Dermis blood vessel endothelial cell (primary cell): ENCODE measurements around the gene ITGB6. TPM values are rescaled to one million over a fixed set of nuclear protein-coding genes. Genes with fewer than 3 reads are reported as not detected.

ENCODE experiments used
- DNase-seq: peaks from one replicate; pipeline ENCODE4 v3.0.0; 2010
- total RNA-seq: library from RNA; depleted of rRNA; stranded (reverse); fragments of >200 nt; gene quantifications from 2 replicates; pipeline ENCODE4 v1.2.3, GENCODE V29; 2014

The ITGB6 gene, protein sequence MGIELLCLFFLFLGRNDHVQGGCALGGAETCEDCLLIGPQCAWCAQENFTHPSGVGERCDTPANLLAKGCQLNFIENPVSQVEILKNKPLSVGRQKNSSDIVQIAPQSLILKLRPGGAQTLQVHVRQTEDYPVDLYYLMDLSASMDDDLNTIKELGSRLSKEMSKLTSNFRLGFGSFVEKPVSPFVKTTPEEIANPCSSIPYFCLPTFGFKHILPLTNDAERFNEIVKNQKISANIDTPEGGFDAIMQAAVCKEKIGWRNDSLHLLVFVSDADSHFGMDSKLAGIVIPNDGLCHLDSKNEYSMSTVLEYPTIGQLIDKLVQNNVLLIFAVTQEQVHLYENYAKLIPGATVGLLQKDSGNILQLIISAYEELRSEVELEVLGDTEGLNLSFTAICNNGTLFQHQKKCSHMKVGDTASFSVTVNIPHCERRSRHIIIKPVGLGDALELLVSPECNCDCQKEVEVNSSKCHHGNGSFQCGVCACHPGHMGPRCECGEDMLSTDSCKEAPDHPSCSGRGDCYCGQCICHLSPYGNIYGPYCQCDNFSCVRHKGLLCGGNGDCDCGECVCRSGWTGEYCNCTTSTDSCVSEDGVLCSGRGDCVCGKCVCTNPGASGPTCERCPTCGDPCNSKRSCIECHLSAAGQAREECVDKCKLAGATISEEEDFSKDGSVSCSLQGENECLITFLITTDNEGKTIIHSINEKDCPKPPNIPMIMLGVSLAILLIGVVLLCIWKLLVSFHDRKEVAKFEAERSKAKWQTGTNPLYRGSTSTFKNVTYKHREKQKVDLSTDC
- total RNA-seq: 0.85 and 1.3 TPM in 2 replicates

DNA sequence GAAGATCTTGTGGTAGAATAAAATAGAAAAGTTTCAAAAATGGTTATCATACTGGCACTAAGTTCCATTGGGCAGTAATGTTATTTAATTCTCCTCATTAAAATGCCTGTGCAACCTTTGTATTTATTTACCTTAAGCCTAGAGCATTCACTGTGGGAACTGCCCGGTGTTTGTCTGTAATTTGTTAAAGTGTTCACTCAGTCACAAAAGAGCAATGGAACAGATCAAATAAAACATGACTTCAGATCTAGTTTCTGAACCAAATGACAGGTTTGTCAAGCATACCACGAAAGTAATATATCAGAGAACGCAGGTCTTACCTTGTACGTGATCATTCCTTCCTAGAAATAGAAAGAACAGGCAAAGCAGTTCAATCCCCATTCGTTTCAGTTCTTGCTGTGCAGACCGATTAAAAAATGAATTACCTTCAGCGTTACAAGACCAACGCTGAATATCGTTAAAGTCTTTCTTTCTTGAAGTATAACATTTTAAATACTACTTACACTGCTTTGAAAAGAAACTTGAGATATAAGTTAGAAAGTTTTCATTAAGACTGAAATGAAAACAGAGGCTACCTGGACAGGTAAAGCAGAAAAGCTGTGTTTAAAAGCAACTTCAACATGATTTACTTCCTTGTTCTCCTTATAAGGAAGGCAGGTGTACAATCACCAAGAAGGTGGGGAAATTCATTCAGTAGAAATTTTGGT, at the start of gene ITGB6:
TSS of gene ITGB6 (minus strand) at position 590 of the 707 bp plus-strand sequence. CDS start at position 381, 209 bp downstream.
- DNase-seq: no peak

DNA sequence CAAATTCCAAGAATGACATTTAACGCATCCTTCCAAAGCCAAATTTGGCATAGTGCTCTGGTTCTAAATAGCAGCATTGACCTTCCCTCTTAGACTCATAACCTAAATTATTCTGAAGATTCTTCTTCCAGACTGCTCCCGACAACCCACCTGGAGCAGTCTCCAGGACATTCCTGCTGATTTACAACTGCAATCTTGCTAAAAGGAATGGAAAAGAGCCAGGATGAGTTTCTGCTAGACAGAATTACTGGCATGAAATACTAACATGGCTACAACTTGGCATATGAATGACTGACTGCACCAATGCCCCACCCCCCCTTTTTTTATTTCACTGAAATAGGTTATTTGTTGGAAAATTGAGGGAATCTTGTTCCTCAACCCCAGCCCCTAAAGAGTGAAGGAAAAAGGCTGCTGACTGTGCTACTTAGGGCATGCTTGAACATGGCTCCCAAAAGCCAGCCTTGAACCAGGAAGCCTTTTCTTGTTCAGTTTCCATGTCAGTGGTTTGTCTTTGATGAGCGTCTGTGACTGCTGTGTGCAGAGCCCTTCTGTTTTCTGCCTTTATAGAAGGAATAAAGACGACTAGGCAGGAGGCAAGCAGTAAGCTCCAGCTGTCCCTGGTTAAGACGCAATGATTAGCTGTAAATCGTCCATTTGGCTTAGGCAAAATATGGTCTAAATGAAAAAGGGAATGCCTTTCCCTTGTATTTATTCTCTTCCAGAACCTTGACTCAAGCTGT, 47.4 kb upstream of the ITGB6 start:
- DNase-seq: no peak

DNA sequence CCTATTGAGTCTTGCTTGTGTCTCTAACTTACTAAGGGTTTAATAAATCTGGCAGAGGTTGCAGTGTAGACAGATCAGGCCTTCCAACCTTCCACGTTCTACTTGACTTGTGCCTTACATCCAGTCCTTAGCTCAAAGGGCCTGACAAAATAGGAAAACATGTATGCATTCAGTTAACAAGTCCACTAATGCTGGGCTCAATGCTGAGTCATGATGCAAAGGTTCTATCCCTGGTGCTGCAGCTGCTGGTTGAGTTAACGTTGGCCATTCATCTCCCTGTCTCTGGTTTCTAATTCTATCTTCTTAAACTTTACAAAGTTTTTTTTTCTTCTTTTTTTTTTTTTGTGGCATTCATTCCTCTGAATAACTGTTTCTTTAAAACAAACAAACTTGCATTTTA, 46.3 kb upstream of the ITGB6 start:
- no peak for DNase-seq

DNA sequence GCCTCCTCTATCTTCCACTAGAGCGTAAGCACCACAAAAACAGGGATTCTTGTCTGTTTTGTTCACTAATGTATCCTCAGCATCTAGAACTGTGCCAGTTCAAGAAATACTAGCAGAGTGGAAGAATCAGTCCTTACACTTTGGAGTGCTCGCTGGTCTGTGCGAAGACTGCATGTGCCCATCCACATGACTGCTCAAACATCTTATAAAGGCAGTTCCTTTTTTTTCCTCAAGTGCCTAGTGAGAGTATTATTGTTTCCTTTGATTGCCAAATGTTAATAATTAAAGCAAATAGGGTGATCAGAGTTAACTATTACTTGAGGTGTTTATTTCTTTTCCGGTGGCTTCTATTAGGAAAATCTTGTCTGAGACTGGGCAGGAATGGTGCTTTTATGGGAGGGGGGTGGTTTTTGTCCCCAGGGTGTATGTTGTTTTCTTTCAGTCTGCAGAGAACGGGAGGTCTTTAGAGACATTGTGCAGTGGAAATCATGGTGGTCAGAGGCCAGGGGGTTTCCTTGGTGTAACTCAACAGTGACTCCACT, 45.6 kb upstream of the ITGB6 start:
- no peak for DNase-seq

DNA sequence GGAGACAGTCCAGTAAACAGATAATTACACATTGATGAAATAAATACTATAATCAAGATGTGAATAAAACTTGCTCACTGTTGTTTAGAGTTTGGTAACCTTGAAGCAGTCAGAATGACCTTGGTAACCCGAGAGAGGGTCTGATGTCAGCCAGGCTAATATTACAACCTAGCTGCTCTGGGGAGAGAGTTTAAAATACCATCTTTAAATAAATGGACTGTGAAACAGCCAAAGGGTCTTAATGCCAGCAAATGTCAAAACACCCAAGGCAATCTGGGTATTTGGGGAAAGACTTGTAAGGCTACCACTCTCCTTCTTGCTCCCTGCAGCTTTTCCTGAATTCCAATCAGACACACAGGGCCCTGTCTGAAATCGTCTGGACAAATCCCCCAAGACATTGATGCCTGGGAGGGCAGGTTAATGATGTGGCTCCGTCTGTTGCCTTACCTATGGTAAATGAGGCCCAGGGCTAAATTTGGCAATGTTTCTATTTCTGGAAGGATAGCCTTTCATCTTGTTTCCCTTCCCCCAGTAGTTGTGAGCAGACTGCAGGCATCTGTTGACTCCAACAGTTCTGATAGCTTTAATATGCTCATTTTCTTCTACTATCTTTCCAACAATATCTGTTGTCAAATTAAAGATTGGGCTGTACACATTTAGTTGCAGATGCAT, 43.0 kb upstream of the ITGB6 start:
- no peak for DNase-seq

DNA sequence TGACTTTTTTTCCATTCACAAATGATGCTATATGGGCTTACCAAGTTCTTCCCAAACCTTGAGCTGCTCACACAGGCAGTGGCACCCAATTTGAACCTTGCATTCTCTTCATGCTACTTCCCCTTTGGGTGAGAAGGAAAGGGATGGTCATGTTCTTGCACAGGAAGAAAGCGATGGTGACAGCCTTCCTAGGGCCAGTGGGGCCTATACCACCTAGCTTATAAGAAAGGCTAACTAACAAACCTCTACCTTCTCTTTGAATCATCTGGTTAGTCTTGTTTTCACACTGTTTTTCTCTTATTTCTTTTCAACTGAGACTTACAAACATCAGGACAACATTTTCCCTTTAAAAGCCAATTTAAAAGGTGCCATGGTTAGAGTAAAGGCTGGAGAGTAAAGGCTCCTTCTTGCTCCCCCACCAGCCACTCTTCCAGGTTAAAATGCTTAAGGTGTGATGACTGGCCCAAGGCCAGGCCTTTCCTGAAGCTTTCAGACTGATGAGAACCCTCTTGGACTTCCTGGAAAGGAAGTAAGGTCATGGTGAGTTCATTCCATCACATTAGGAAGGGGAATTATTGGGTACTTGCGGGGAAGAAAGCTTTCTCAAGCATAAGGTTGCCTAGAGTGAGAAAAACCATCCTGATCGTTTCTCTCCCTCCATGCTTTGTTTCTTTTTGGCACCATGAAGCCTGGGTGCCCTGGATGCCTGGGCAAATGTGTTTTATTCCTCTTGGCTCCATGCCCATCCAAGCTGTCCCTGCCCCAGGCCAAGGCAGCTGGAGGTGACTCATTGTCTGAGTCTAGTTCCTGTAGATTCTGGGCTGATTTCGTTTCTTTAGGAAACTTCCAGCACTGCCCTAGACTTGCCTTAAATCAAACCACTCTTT, 41.4 kb upstream of the ITGB6 start:
- DNase-seq: peak; percentile 92

DNA sequence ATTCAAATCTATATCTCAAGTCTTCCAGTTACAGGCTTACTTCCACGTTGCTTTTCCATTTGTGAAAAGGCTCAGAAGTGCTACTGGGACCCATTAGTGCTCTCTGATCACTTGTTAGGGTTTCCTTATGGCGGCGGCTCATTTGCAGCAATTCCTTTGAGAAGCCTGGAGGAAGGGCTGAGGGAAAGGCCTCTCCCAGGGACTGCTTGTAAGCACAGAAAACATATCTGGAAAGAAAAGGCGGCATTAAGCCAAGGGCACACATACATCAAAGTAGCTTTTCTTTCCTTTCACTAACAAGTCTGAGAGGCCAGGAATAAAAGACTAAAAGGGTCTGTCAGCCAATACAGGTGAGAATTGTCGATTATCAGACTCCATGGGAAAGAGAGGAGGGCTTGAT, 39.4 kb upstream of the ITGB6 start:
- DNase-seq: no peak

DNA sequence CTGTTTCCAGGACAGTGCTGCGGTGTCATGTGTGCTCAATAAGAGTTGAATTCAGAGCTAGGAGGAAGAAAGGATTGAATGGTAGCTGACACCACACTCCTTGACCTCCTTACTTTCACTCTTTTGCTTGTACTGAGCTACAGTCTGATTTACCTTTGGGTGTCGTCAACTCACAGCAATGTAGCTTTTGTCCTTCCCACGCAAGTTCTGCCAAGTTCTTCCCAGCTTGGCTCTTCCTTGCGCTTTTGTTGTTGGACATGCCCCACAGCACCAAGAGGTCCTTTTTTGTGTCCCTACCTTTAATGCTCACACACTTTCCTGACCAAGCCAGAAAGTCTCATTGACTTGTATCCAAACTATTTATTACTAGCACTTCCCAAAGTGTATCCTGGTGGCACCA, 38.3 kb upstream of the ITGB6 start:
- no peak for DNase-seq

DNA sequence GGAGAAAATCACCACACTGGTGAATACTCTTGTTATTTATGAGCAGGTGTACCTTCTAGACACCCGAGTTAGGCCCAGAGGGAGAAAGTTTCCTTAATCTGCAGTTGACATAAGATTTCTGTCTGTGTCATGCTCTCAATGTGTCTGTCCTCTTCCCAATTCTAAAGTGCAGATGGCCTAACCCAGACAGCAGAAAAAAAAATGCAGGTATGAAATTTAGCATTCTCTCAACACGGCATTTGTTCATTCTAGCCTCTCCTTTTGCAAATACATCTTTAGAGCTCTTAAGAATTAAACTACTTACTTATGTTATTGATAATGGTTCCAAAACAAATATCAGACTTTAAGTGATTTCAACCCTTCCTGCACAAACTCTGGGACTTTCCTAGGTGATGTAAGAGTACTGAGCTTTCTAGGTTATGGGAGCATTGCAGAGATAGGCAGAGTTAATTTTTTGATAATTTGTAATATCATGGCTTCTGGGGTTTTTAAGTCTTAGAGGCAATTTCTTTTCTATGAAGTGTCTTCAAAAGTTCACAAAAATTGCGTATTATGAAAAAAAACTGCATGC, 32.9 kb upstream of the ITGB6 start:
- no peak for DNase-seq

DNA sequence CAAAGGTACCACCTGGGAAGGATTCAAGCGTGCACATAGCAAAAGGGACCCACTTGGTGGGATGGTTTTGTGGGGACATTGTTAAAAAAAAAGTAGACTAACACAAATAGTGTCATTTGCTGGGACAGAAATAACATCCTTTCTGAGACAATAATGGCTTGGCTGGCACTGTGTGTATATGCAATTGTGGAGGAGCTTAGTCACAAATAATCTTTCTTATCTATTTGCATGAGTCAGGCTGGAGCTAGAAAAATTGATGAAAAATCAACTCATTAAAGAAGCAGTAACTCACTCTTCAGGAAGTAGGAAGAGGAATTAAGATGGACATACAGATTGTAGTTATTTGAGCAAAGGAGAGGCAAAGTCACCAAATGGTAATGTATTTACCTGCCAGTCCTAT, 29.5 kb upstream of the ITGB6 start:
- DNase-seq: peak; percentile 64

DNA sequence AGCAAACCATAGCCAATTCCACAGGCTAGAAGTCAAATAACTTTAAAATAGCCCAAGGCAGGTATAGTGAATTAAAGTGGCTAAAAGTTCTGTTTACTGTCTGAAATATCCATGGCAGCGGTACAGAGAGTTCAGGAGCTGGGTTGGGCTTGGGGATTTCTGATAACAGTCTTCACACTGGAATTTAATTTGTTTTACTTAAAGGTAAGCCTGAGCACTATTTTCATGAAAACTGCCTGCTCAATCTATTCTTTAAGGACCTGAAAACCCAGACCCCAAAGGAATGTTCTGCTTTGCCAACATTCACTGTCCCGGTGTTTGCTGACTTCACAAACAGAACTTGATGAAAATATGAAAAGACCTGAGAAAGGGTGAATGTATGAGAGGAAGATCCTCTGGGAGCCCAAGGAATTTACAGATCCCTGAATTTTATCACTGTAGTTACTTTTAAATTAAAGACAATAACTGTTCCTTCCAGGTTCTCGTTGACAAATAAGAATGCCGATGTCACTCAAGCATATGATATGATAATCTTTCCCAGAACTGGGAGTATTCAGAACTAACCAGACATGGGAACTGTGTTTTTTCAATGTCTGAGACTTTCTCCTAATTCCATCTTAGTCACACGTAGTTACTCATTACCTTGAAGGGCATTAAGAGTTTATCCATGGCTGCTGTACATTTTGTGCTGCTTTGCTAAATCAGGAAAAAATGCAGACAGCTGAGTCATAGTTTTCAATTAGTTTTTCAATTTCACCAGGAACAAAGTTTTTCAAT, 28.3 kb upstream of the ITGB6 start:
- peak; percentile 73 for DNase-seq

DNA sequence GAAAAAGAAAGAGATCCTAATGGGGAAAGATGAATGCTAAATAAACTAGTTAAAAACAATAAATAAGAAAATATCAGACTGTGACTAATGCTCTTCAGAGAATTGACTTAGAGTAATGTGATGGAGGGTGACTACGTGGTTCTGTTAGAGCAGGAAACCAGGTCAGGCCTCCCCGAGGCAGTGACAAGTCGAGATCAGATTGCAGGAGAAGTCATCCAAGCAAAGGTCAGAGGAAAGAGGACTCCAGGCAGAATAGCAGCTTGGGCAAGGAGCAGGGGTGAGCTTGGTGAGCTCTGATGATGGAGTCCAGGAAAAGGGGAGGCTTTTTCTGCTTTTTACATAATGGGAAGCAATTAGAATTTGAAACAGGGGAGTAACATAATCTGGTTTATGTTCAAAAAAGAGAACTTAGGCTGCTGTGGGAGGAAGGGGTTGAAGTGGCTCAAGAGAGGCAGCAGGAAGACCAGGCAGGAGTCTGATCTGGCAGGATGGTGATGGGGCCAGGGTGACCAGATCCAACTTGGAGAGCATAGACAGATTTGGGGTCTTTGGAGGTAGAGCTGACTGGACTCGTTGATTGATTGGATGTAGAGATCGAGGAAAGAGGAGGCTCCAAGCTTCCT, 27.3 kb upstream of the ITGB6 start:
- peak; percentile 70 for DNase-seq

DNA sequence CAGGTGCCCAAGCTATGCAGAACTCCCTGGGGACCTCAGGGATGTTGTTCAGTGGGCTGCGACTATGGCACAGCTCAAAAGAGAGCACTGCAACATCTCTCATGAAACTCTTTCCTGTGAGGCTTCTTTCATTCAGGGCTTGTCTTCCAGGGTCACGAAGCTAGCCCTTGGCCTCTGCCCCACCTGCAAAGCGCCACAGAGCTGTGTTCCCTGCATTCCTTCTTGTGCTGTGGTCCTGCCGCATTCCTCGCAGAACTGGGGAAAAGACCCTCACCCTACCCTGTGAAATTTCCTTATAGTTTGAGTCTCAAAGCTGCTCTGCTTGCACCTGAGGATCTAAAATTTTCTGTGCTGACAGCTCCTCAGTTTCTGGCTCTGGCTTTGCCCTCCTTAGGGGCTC, 26.3 kb upstream of the ITGB6 start:
- no peak for DNase-seq

DNA sequence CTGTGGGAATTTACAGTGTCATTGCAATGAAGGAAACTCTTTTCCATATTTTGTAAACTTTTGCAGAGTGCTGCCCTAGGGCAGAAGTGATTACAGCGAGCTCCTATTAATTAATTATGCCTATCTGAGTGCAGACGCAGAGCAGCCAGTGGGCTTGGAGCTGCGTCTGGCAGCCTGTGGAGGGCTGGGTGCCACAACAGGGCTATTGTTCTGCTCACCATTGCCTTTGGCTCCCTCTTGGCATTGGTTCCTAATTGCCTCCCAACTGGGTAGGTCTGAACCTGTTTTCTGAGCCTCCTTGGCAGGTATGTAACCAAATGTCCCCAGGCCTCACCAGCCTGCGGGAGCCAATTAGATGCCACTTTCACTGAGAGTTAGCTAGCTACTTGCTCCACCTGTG, 25.6 kb upstream of the ITGB6 start:
- DNase-seq: no peak

DNA sequence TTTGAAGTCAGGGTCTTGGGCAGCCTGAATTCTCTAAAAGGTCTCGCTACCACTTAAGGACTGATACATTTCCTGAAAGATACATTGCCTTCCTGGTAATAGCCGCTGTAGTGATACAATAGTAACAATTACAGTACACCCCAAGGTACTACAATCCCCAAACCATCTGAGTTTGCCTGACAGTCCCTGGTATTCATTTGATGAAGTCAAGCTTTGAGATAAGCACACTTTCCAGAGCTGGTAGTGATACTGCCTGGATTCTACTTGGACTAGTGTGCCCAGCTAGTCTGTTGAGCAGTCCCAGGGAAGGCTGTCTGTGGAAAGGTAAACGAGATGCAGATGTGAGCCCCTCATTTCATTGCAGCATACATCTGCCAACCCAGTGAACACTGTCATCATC, 24.4 kb upstream of the ITGB6 start:
- DNase-seq: no peak

DNA sequence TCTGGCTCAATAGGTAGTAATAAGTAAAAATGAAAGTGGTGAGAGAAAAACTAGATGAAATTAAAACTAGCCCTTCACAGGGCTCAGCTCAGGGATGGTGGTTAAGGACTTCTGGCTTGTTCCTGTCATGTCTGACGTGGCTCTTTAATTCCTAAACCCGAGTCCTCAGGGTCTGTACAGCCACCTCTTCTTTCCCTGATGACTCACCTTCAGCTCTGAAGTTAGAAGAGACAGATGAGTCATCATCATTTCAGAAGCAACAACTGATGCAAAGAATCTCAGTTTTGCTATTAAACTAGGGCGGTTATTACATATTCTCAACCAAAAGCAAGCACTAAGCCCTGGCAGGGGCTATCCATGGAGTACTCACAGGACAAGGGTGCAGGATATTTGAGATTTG, 24.0 kb upstream of the ITGB6 start:
- peak; percentile 85 for DNase-seq

DNA sequence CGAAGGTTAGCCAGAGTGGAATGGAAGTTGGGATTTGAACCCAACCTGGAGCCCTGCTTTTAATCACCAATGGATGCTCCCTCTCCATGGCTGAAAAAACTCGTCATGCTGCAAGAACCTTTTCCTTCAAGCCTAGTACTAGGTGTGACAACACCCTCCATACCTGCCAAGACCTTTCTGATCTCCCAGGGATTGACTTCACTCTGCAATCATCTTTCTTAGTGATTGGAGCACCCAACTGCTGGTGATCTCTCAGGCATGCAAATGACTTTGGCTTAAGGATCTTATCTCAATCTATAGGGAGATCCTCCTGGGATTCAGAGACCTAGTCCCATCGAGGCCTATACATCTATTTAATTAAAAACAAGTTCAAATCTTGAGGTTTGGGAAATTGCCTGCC, 23.5 kb upstream of the ITGB6 start:
- DNase-seq: no peak

DNA sequence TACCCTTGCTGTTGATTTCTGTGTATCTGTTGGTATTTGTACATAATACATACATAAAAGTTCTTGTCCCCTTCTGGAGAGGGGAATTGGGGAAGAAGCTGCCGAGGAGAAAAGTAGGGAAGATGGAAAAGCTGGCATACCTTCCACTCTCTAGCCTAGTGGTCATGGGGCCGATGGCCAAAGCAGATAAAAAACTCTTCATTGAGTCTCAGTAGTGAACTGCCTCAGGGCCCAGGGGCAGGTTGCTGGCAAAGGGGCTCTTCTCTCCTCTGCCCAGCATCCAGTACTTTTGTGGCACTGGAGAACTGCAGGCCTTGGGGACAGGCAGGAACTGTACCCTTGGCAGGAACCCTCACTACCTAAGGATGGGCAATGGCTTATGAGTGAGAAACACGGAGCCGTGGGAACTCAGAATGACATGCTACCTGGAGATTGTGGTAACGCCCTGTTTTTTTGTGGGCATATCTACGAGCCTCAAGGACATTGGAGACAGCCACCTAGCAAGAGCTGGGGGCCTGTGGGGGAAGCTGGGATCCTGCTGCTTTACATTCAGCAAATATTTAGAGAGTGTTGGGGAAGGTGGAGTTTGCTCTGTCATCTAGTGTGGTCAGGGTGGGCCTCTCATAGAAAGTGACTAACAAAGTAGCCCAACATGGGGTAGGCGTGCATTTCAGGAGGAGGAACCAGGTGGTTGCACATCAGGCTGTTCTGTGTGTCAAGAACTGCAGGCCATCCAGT, 22.6 kb upstream of the ITGB6 start:
- DNase-seq: no peak
